ENCODE data around the gene YARS2. TPM values are rescaled to one million over a fixed set of nuclear protein-coding genes. Genes with fewer than 3 reads are reported as not detected.

YARS2 gene
- total RNA-seq, 8 experiments from 2014 or later: 13.3 to 30.4 (median 19.5) TPM

- Histone ChIP-seq H3K4me3 (no peak overlapping the region), H3K4me1 (replicated peaks in 1 of 2) (no peaks in the 10 kb centered on the region), H3K27ac (no peak overlapping the region)
- in situ Hi-C loops (cut with MboI; ENCODE audit: low pct_unique_long_range_greater_than_20kb in 2 of 9, low sequenced_read_pairs in 9 of 9, unreplicated experiment in 9 of 9): loop anchor here in 7 of 9 experiments (25.0 kb wide), 3 partner anchors 164 to 1264 kb away; partner anchors contain the start of gene ALG10 (in 5 of the 7)
- ATAC-seq (replicated peaks in 6 of 8): no peak
- WGBS, 10 experiments: 4 to 86% (median 55%) methylated on average over 2 to 6 of the region's 6 CpGs
Observed at GRCh38 chr12:32773691-32774090, 18.0 kb upstream of the YARS2 start.

- no peak overlapping the region for H3K4me3 ChIP-seq
- 0 to 100% (median 71%) methylated on average over 1 of the region's 1 CpG; no CpG with 5 or more reads in 1 of the 10 experiments for WGBS, 10 experiments
- ATAC-seq (replicated peaks in 6 of 8): no peak
- H3K4me1 ChIP-seq (replicated peaks in 1 of 2): no peaks in the 10 kb centered on the region
- in situ Hi-C loops (cut with MboI; ENCODE audit: low pct_unique_long_range_greater_than_20kb in 2 of 9, low sequenced_read_pairs in 9 of 9, unreplicated experiment in 9 of 9): loop anchor here in 7 of 9 experiments (25.0 kb wide), 3 partner anchors 167 to 1267 kb away; partner anchors contain the start of gene ALG10 (in 5 of the 7)
- H3K27ac ChIP-seq: no peak overlapping the region
Observed at GRCh38 chr12:32770141-32770540, 14.4 kb upstream of the YARS2 start.

- ATAC-seq (replicated peaks in 6 of 8): no peak
- Histone ChIP-seq H3K4me1 (replicated peaks in 1 of 2) (no peaks in the 10 kb centered on the region), H3K27ac (no peak overlapping the region), H3K4me3 (no peak overlapping the region)
- 33 to 83% (median 61%) methylated on average over 1 to 3 of the region's 4 CpGs; no CpG with 5 or more reads in 5 of the 10 experiments for WGBS, 10 experiments
- in situ Hi-C loops (cut with MboI; ENCODE audit: low pct_unique_long_range_greater_than_20kb in 2 of 9, low sequenced_read_pairs in 9 of 9, unreplicated experiment in 9 of 9): loop anchor here in 7 of 9 experiments (10.0 to 25.0 kb wide), 4 partner anchors 169 to 1269 kb away; partner anchors contain the start of gene ALG10 (in 5 of the 7)
Observed at GRCh38 chr12:32768518-32768917, 12.8 kb upstream of the YARS2 start.

- no peak overlapping the region for H3K27ac ChIP-seq
- H3K4me1 ChIP-seq (replicated peaks in 1 of 2): no peaks in the 10 kb centered on the region
- WGBS, 10 experiments: 0 to 100% (median 84%) methylated on average over 1 to 3 of the region's 4 CpGs
- in situ Hi-C loops (cut with MboI; ENCODE audit: low pct_unique_long_range_greater_than_20kb in 2 of 9, low sequenced_read_pairs in 9 of 9, unreplicated experiment in 9 of 9): loop anchor here in 7 of 9 experiments (10.0 to 25.0 kb wide), 4 partner anchors 171 to 1271 kb away; partner anchors contain the start of gene ALG10 (in 5 of the 7)
- H3K4me3 ChIP-seq: no peak overlapping the region
- ATAC-seq (replicated peaks in 6 of 8): no peak
Observed at GRCh38 chr12:32765906-32766305, 10.2 kb upstream of the YARS2 start.

- ATAC-seq (replicated peaks in 6 of 8): no peak
- WGBS, 10 experiments: 0 to 100% (median 0%) methylated on average over 1 of the region's 1 CpG; no CpG with 5 or more reads in 3 of the 10 experiments
- in situ Hi-C loops (cut with MboI; ENCODE audit: low pct_unique_long_range_greater_than_20kb in 2 of 9, low sequenced_read_pairs in 9 of 9, unreplicated experiment in 9 of 9): loop anchor here in 7 of 9 experiments (10.0 to 25.0 kb wide), 4 partner anchors 176 to 1276 kb away; partner anchors contain the start of gene ALG10 (in 5 of the 7)
- Histone ChIP-seq H3K4me3 (no peak overlapping the region), H3K27ac (no peak overlapping the region), H3K4me1 (replicated peaks in 1 of 2) (peaks cover under 1 to 1% of the 10 kb centered on the region in 2 donors)
Observed at GRCh38 chr12:32761716-32762115, 6.0 kb upstream of the YARS2 start.

GRCh38 chr12:32757157-32757556 lies 1.5 kb upstream of the YARS2 start:
- in situ Hi-C loops (cut with MboI; ENCODE audit: low pct_unique_long_range_greater_than_20kb in 2 of 9, low sequenced_read_pairs in 9 of 9, unreplicated experiment in 9 of 9): loop anchor here in 8 of 9 experiments (10.0 to 25.0 kb wide), 5 partner anchors 158 to 1280 kb away; partner anchors contain the start of gene ALG10 (in 6 of the 8)

GRCh38 chr12:32756476-32757066 lies 874 bp upstream of the YARS2 start:
- Histone ChIP-seq H3K4me3 (peak overlapping the region; percentile 79 to 97 (median 95)), H3K4me1 (replicated peaks in 1 of 2) (peaks cover 14 to 17% of the 10 kb centered on the region in 2 donors), H3K27ac (peak overlapping the region in 1 of 2 donors; percentile 13)
- no peak for ATAC-seq (replicated peaks in 6 of 8)
- 0 to 51% (median 10%) methylated on average over 1 to 6 of the region's 8 CpGs; no CpG with 5 or more reads in 3 of the 10 experiments for whole genome bisulfite sequencing, 10 experiments
- in situ Hi-C loops (cut with MboI; ENCODE audit: low pct_unique_long_range_greater_than_20kb in 2 of 9, low sequenced_read_pairs in 9 of 9, unreplicated experiment in 9 of 9): loop anchor here in 8 of 9 experiments (10.0 to 25.0 kb wide), 5 partner anchors 158 to 1281 kb away; partner anchors contain the start of gene ALG10 (in 6 of the 8)

More at GRCh38 chr12:32757157-32757556, 1.5 kb upstream of the YARS2 start:
- Histone ChIP-seq H3K4me1 (replicated peaks in 1 of 2) (peaks cover 14 to 17% of the 10 kb centered on the region in 2 donors), H3K27ac (no peak overlapping the region), H3K4me3 (no peak overlapping the region)
- ATAC-seq (replicated peaks in 6 of 8): no peak
- WGBS, 10 experiments: 17 to 100% (median 86%) methylated on average over 1 to 3 of the region's 3 CpGs; no CpG with 5 or more reads in 3 of the 10 experiments

GRCh38 chr12:32755051-32755653 lies 545 bp downstream of the YARS2 start:
- H3K27ac ChIP-seq: peak overlapping the region; percentile 88 to 90
- peaks cover 14 to 17% of the 10 kb centered on the region in 2 donors for H3K4me1 ChIP-seq (replicated peaks in 1 of 2)
- peak; percentile 62 to 71 (median 67) for ATAC-seq (replicated peaks in 6 of 8)
- 0 to 14% (median 0%) methylated on average over 1 to 8 of the region's 40 CpGs; no CpG with 5 or more reads in 3 of the 10 experiments for WGBS, 10 experiments
- in situ Hi-C loops (cut with MboI; ENCODE audit: low pct_unique_long_range_greater_than_20kb in 2 of 9, low sequenced_read_pairs in 9 of 9, unreplicated experiment in 9 of 9): loop anchor here in 8 of 9 experiments (10.0 to 25.0 kb wide), 5 partner anchors 160 to 1282 kb away; partner anchors contain the start of gene ALG10 (in 6 of the 8)
- H3K4me3 ChIP-seq: peak overlapping the region; percentile 79 to 97 (median 95)

GRCh38 chr12:32754111-32754510 lies 1.6 kb downstream of the YARS2 start:
- WGBS, 10 experiments: 8 to 67% (median 57%) methylated on average over 1 to 2 of the region's 2 CpGs; no CpG with 5 or more reads in 3 of the 10 experiments
- Histone ChIP-seq H3K4me1 (replicated peaks in 1 of 2) (peaks cover 14 to 17% of the 10 kb centered on the region in 2 donors), H3K4me3 (peak overlapping the region; percentile 79 to 97 (median 95)), H3K27ac (no peak overlapping the region)
- in situ Hi-C loops (cut with MboI; ENCODE audit: low pct_unique_long_range_greater_than_20kb in 2 of 9, low sequenced_read_pairs in 9 of 9, unreplicated experiment in 9 of 9): loop anchor here in 8 of 9 experiments (10.0 to 25.0 kb wide), 5 partner anchors 161 to 1283 kb away; partner anchors contain the start of gene ALG10 (in 6 of the 8)
- no peak for ATAC-seq (replicated peaks in 6 of 8)

GRCh38 chr12:32753605-32754004 lies 2.1 kb downstream of the YARS2 start:
- peaks cover 14 to 17% of the 10 kb centered on the region in 2 donors for H3K4me1 ChIP-seq (replicated peaks in 1 of 2)
- no peak for ATAC-seq (replicated peaks in 6 of 8)
- in situ Hi-C loops (cut with MboI; ENCODE audit: low pct_unique_long_range_greater_than_20kb in 2 of 9, low sequenced_read_pairs in 9 of 9, unreplicated experiment in 9 of 9): loop anchor here in 8 of 9 experiments (10.0 to 25.0 kb wide), 5 partner anchors 161 to 1284 kb away; partner anchors contain the start of gene ALG10 (in 6 of the 8)
- no peak overlapping the region for H3K4me3 ChIP-seq
- WGBS, 10 experiments: 60 to 100% (median 76%) methylated on average over 1 to 4 of the region's 4 CpGs
- no peak overlapping the region for H3K27ac ChIP-seq

GRCh38 chr12:32743264-32743663 lies 12.4 kb downstream of the YARS2 start:
- 89 to 100% (median 100%) methylated on average over 1 to 2 of the region's 2 CpGs; no CpG with 5 or more reads in 3 of the 10 experiments for WGBS, 10 experiments
- no peak overlapping the region for H3K27ac ChIP-seq
- in situ Hi-C loops (cut with MboI; ENCODE audit: low pct_unique_long_range_greater_than_20kb in 2 of 9, low sequenced_read_pairs in 9 of 9, unreplicated experiment in 9 of 9): no loop called here

GRCh38 chr12:32742133-32742532 lies 13.6 kb downstream of the YARS2 start:
- Histone ChIP-seq H3K27ac (no peak overlapping the region), H3K4me1 (replicated peaks in 1 of 2) (no peaks in the 10 kb centered on the region), H3K4me3 (no peak overlapping the region)
- no peak for ATAC-seq (replicated peaks in 6 of 8)
- 80 to 100% (median 98%) methylated on average over 1 to 10 of the region's 10 CpGs; no CpG with 5 or more reads in 1 of the 10 experiments for WGBS, 10 experiments
- in situ Hi-C loops (cut with MboI; ENCODE audit: low pct_unique_long_range_greater_than_20kb in 2 of 9, low sequenced_read_pairs in 9 of 9, unreplicated experiment in 9 of 9): no loop called here

More at GRCh38 chr12:32743264-32743663, 12.4 kb downstream of the YARS2 start:
- Histone ChIP-seq H3K4me3 (no peak overlapping the region), H3K4me1 (replicated peaks in 1 of 2) (no peaks in the 10 kb centered on the region)
- ATAC-seq (replicated peaks in 6 of 8): no peak
